Mesenchymal stem cell (in vitro differentiated cells and primary cell): ENCODE data around the gene LSM7.

Experiments used
- DNase-seq: peaks from one replicate; pipeline ENCODE4 v3.0.0-alpha.2; 2013
- H2AFZ ChIP-seq: one replicate; pipeline ENCODE4 v1.6.1; 2013; ENCODE audit warnings: low read depth, mild to moderate bottlenecking, control low read depth, inconsistent platforms, low read length, moderate library complexity
- H2AK5ac ChIP-seq: 2 replicates; pipeline ENCODE4 v1.6.1; 2013; ENCODE audit warnings: low read length, moderate library complexity, mild to moderate bottlenecking, inconsistent platforms; ENCODE audit not compliant: severe bottlenecking
- H2BK120ac ChIP-seq: one replicate; pipeline ENCODE4 v1.6.1; 2013; ENCODE audit warnings: low read depth, mild to moderate bottlenecking, inconsistent platforms, low read length, moderate library complexity
- H2BK12ac ChIP-seq, 2 experiments: one replicate each; pipeline ENCODE4 v1.6.1; 2013; ENCODE audit warnings: inconsistent platforms in 2 of 2, low read length in 2 of 2, mild to moderate bottlenecking in 2 of 2, moderate library complexity in 2 of 2, control low read depth in 1 of 2
- H2BK15ac ChIP-seq: one replicate; pipeline ENCODE4 v1.6.1; 2013; ENCODE audit warnings: mild to moderate bottlenecking, low read depth, inconsistent platforms; ENCODE audit not compliant: poor library complexity, severe bottlenecking
- H2BK5ac ChIP-seq: 2 replicates; pipeline ENCODE4 v1.6.1; 2013; ENCODE audit warnings: low read depth, mild to moderate bottlenecking, low read length, control low read depth, inconsistent platforms; ENCODE audit not compliant: poor library complexity, severe bottlenecking
- H3K14ac ChIP-seq, 2 experiments: one replicate each; pipeline ENCODE4 v1.6.1; 2013; ENCODE audit warnings: inconsistent platforms in 2 of 2, low read length in 2 of 2, control low read depth in 1 of 2, mild to moderate bottlenecking in 1 of 2, moderate library complexity in 1 of 2
- H3K18ac ChIP-seq, 2 experiments: one replicate each; pipeline ENCODE4 v1.6.1; 2013; ENCODE audit warnings: inconsistent platforms in 2 of 2, low read length in 2 of 2, control low read depth in 1 of 2, low read depth in 1 of 2, mild to moderate bottlenecking in 1 of 2
- H3K23ac ChIP-seq, 2 experiments: one replicate each; pipeline ENCODE4 v1.6.1; 2013; ENCODE audit warnings: inconsistent platforms in 2 of 2, low read length in 2 of 2, mild to moderate bottlenecking in 2 of 2, moderate library complexity in 2 of 2, control low read depth in 1 of 2
- H3K27ac ChIP-seq: 2 replicates; pipeline ENCODE4 v1.5.1; 2013; ENCODE audit warnings: mild to moderate bottlenecking, moderate library complexity, low read length, control low read depth, inconsistent platforms; ENCODE audit not compliant: poor library complexity, severe bottlenecking
- H3K27me3 ChIP-seq, 2 experiments: 2 replicates each; pipeline versions ENCODE4 v1.6.1 to v1.7.0; 2013; ENCODE audit warnings: low read length in 2 of 2, mild to moderate bottlenecking in 2 of 2, moderate library complexity in 2 of 2, control low read depth in 1 of 2, inconsistent platforms in 1 of 2; ENCODE audit not compliant: control insufficient read depth in 1 of 2, insufficient read depth in 1 of 2
- H3K36me3 ChIP-seq, 2 experiments: 2 replicates each; pipeline versions ENCODE4 v1.6.1 to v1.7.0; 2013; ENCODE audit warnings: low read length in 2 of 2, control low read depth in 1 of 2, inconsistent platforms in 1 of 2, low read depth in 1 of 2, mild to moderate bottlenecking in 1 of 2; ENCODE audit not compliant: insufficient read depth in 2 of 2, control insufficient read depth in 1 of 2
- H3K4ac ChIP-seq, 2 experiments: one replicate each; pipeline ENCODE4 v1.6.1; 2013; ENCODE audit warnings: inconsistent platforms in 2 of 2, low read length in 2 of 2, mild to moderate bottlenecking in 2 of 2, moderate library complexity in 2 of 2, control low read depth in 1 of 2, low read depth in 1 of 2
- H3K4me1 ChIP-seq: 2 replicates; pipeline ENCODE4 v1.6.1; 2013; ENCODE audit warnings: low read depth, low read length, control low read depth; ENCODE audit not compliant: control insufficient read depth, insufficient read depth
- H3K4me2 ChIP-seq: 2 replicates; pipeline ENCODE4 v1.6.1; 2013; ENCODE audit warnings: low read length, mild to moderate bottlenecking, inconsistent platforms; ENCODE audit not compliant: poor library complexity, severe bottlenecking
- H3K4me3 ChIP-seq, 2 experiments: 2 replicates each; pipeline versions ENCODE4 v1.5.1 to v1.7.0; 2013; ENCODE audit warnings: low read length in 2 of 2, mild to moderate bottlenecking in 2 of 2, control low read depth in 1 of 2, low read depth in 1 of 2; ENCODE audit not compliant: insufficient read depth in 1 of 2
- H3K79me1 ChIP-seq: replicated peaks from 2 replicates; pipeline ENCODE4 v1.6.1; 2013; ENCODE audit warnings: mild to moderate bottlenecking, control low read depth, low read length, inconsistent platforms; ENCODE audit not compliant: poor library complexity, severe bottlenecking
- H3K9ac ChIP-seq: 2 replicates; pipeline ENCODE4 v1.7.0; 2013; ENCODE audit warnings: mild to moderate bottlenecking, low read length, moderate library complexity
- H3K9me3 ChIP-seq: 2 replicates; pipeline ENCODE4 v1.7.0; 2013; ENCODE audit warnings: mild to moderate bottlenecking, low read length; ENCODE audit not compliant: control insufficient read depth
- H4K8ac ChIP-seq: one replicate; pipeline ENCODE4 v1.6.1; 2013; ENCODE audit warnings: inconsistent platforms, mild to moderate bottlenecking, low read length, moderate library complexity
- H4K91ac ChIP-seq: one replicate; pipeline ENCODE4 v1.6.1; 2013; ENCODE audit warnings: mild to moderate bottlenecking, low read length, inconsistent platforms
- WGBS: methylation state at CpG from one replicate; pipeline ENCODE4 v1.1.7; 2013; ENCODE audit warnings: mixed read lengths; 5-methylcytosine and 5-hydroxymethylcytosine counted together

The LSM7 gene

GRCh38 chr19:2327773-2328400, 499 bp downstream of the LSM7 start:
- H3K4me3 ChIP-seq, result peak overlapping the region; percentile 92 to 98
- H2BK15ac ChIP-seq, result peak overlapping the region; percentile 12
- H3K36me3 ChIP-seq, result peaks cover 20 to 44% of the 10 kb centered on the region in 2 experiments
- H3K27ac ChIP-seq, result peak overlapping the region; percentile 87
- H3K9me3 ChIP-seq, result no peaks in the 10 kb centered on the region
- H3K23ac ChIP-seq, result no peak overlapping the region
- no peak overlapping the region for H2BK12ac ChIP-seq
- H3K79me1 ChIP-seq, result peaks cover 52% of the 10 kb centered on the region
- H2BK120ac ChIP-seq, result no peak overlapping the region
- H2AK5ac ChIP-seq, result no peak overlapping the region
- peak overlapping the region; percentile 12 for H3K4me2 ChIP-seq
- under 1% methylated on average over 17 of the region's 18 CpGs for WGBS
- H2BK5ac ChIP-seq, result no peak overlapping the region
- peak overlapping the region in 1 of 2 experiments; percentile 13 for H3K4ac ChIP-seq
- no peak overlapping the region for H4K91ac ChIP-seq
- H3K27me3 ChIP-seq, result no peaks in the 10 kb centered on the region
- peaks cover 55% of the 10 kb centered on the region for H3K4me1 ChIP-seq
- H3K14ac ChIP-seq, result no peak overlapping the region
- DNase-seq, result peak; percentile 90
- no peak overlapping the region for H2AFZ ChIP-seq
- H3K9ac ChIP-seq, result peak overlapping the region; percentile 92
- peak overlapping the region in 1 of 2 experiments; percentile 34 for H3K18ac ChIP-seq
- no peak overlapping the region for H4K8ac ChIP-seq

DNA sequence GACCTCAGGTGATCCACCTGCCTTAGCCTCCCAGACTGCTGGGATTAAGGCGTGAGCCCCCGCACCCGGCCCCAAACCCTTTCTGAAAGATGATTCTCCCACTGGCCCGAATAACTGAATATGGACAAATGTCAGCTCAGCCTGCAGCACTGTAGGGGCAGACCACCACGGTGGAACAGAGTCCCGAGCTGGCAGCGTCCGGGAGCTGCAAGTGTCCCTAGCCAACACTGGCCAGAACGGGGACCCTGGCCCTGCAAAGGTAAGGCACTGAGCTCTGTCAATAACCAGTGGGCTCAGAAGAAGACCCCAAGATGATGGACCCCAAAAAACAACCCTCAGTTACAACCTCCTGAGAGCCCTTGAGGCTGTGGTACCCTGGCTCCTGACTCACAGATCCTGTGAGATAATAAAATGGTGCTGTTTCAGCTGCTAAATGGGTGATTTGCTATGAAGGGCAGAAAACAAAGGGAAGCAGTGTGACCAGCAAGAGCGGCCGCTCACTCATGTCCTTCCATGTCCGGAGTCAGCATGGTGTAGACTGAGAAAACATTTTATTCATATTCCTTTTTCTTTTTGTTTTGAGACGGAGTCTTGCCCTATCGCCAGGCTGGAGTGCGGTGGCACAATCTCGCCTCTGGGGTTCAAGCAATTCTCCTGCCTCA, 1.6 kb downstream of the LSM7 start:
- Histone ChIP-seq H3K27me3 (no peaks in the 10 kb centered on the region), H3K23ac (no peak overlapping the region), H3K36me3 (peaks cover 26 to 46% of the 10 kb centered on the region in 2 experiments), H3K27ac (no peak overlapping the region), H2AFZ (no peak overlapping the region), H2BK15ac (no peak overlapping the region), H3K4me1 (peaks cover 48% of the 10 kb centered on the region), H3K4me3 (peak overlapping the region in 1 of 2 experiments; percentile 92), H4K91ac (no peak overlapping the region), H2BK120ac (no peak overlapping the region), H2BK5ac (no peak overlapping the region), H3K4ac (no peak overlapping the region), H3K14ac (no peak overlapping the region), H3K9ac (peak overlapping the region; percentile 92), H3K18ac (no peak overlapping the region), H2AK5ac (no peak overlapping the region), H4K8ac (no peak overlapping the region), H2BK12ac (no peak overlapping the region), H3K9me3 (no peaks in the 10 kb centered on the region), H3K79me1 (peaks cover 45% of the 10 kb centered on the region), H3K4me2 (no peak overlapping the region)
- DNase-seq, result no peak
- WGBS, result 92% methylated on average over 16 of the region's 16 CpGs

GRCh38 chr19:2325281-2326046, 2.9 kb downstream of the LSM7 start:
- Histone ChIP-seq H4K8ac (peak overlapping the region; percentile 51), H3K9ac (no peak overlapping the region), H3K79me1 (peaks cover 38% of the 10 kb centered on the region), H3K9me3 (no peaks in the 10 kb centered on the region), H3K27ac (no peak overlapping the region), H2BK15ac (no peak overlapping the region), H3K4ac (no peak overlapping the region), H2AK5ac (no peak overlapping the region), H3K27me3 (no peaks in the 10 kb centered on the region), H2BK12ac (no peak overlapping the region), H2AFZ (no peak overlapping the region), H3K4me1 (peaks cover 42% of the 10 kb centered on the region), H3K4me3 (peak overlapping the region in 1 of 2 experiments; percentile 11), H3K4me2 (no peak overlapping the region), H3K36me3 (peaks cover 34 to 58% of the 10 kb centered on the region in 2 experiments), H2BK120ac (no peak overlapping the region), H3K18ac (no peak overlapping the region), H4K91ac (peak overlapping the region; percentile 32), H3K23ac (no peak overlapping the region), H3K14ac (no peak overlapping the region), H2BK5ac (peak overlapping the region; percentile 14)
- no peak for DNase-seq
- 90% methylated on average over 29 of the region's 29 CpGs for WGBS
